ENCODE data around the gene SHB.

Gene SHB

GRCh38 chr9:37997636-37998374, 71.2 kb downstream of the SHB start:
- Histone ChIP-seq H3K4me1 (ENCODE audit: insufficient read depth, low read length) (peaks cover 6% of the 10 kb centered on the region; the same call in 1 of the 2 replicates), H3K36me3 (ENCODE audit: insufficient read depth, low read length) (0 out of 2 replicates have a peak, but pooled peaks cover 2% of the 10 kb centered on the region), H3K9ac (ENCODE audit: low read depth, low read length) (no peak overlapping the region), H3K9me3 (ENCODE audit: control insufficient read depth, insufficient read depth, low read length) (no peaks in the 10 kb centered on the region)

- 0 out of 2 replicates have a peak, but pooled peaks cover 4% of the 10 kb centered on the region for H3K36me3 ChIP-seq (ENCODE audit: insufficient read depth, low read length)
Measured at GRCh38 chr9:37996819-37997217, 72.2 kb downstream of the SHB start.

GRCh38 chr9:37995961-37996818, 72.8 kb downstream of the SHB start:
- H3K36me3 ChIP-seq (ENCODE audit: insufficient read depth, low read length): 0 out of 2 replicates have a peak, but pooled peaks cover 4% of the 10 kb centered on the region
- no peaks in the 10 kb centered on the region for H3K9me3 ChIP-seq (ENCODE audit: control insufficient read depth, insufficient read depth, low read length)
- no peak overlapping the region for H3K9ac ChIP-seq (ENCODE audit: low read depth, low read length)
- H3K4me1 ChIP-seq (ENCODE audit: insufficient read depth, low read length): peaks cover 6% of the 10 kb centered on the region; the same call in 1 of the 2 replicates

More at GRCh38 chr9:37996819-37997217, 72.2 kb downstream of the SHB start:
- Histone ChIP-seq H3K9me3 (ENCODE audit: control insufficient read depth, insufficient read depth, low read length) (no peaks in the 10 kb centered on the region), H3K4me1 (ENCODE audit: insufficient read depth, low read length) (peaks cover 6% of the 10 kb centered on the region; the same call in 1 of the 2 replicates), H3K9ac (ENCODE audit: low read depth, low read length) (no peak overlapping the region)

- no peaks in the 10 kb centered on the region for H3K9me3 ChIP-seq (ENCODE audit: control insufficient read depth, insufficient read depth, low read length)
- H3K36me3 ChIP-seq (ENCODE audit: insufficient read depth, low read length): 0 out of 2 replicates have a peak, but pooled peaks cover 4% of the 10 kb centered on the region
- H3K9ac ChIP-seq (ENCODE audit: low read depth, low read length): no peak overlapping the region
- H3K4me1 ChIP-seq (ENCODE audit: insufficient read depth, low read length): no peaks in the 10 kb centered on the region; the same call in 1 of the 2 replicates
Measured at GRCh38 chr9:37995348-37995737, 73.7 kb downstream of the SHB start.

GRCh38 chr9:37994639-37995347, 74.2 kb downstream of the SHB start:
- Histone ChIP-seq H3K9me3 (ENCODE audit: control insufficient read depth, insufficient read depth, low read length) (no peaks in the 10 kb centered on the region), H3K4me1 (ENCODE audit: insufficient read depth, low read length) (no peaks in the 10 kb centered on the region; the same call in 1 of the 2 replicates), H3K9ac (ENCODE audit: low read depth, low read length) (no peak overlapping the region)

GRCh38 chr9:37992924-37993349, 76.1 kb downstream of the SHB start:
- Histone ChIP-seq H3K4me1 (ENCODE audit: insufficient read depth, low read length) (no peaks in the 10 kb centered on the region), H3K36me3 (ENCODE audit: insufficient read depth, low read length) (0 out of 2 replicates have a peak, but pooled peaks cover 4% of the 10 kb centered on the region), H3K9me3 (ENCODE audit: control insufficient read depth, insufficient read depth, low read length) (no peaks in the 10 kb centered on the region), H3K9ac (ENCODE audit: low read depth, low read length) (no peak overlapping the region)

More at GRCh38 chr9:37994639-37995347, 74.2 kb downstream of the SHB start:
- 0 out of 2 replicates have a peak, but pooled peaks cover 4% of the 10 kb centered on the region for H3K36me3 ChIP-seq (ENCODE audit: insufficient read depth, low read length)

GRCh38 chr9:37990404-37991015, 78.5 kb downstream of the SHB start:
- Histone ChIP-seq H3K9me3 (ENCODE audit: control insufficient read depth, insufficient read depth, low read length) (no peaks in the 10 kb centered on the region), H3K9ac (ENCODE audit: low read depth, low read length) (no peak overlapping the region), H3K4me1 (ENCODE audit: insufficient read depth, low read length) (no peaks in the 10 kb centered on the region; the same call in 1 of the 2 replicates), H3K36me3 (ENCODE audit: insufficient read depth, low read length) (0 out of 2 replicates have a peak, but pooled peaks cover 4% of the 10 kb centered on the region)

GRCh38 chr9:37989701-37990100, 79.3 kb downstream of the SHB start:
- no peaks in the 10 kb centered on the region for H3K9me3 ChIP-seq (ENCODE audit: control insufficient read depth, insufficient read depth, low read length)
- no peaks in the 10 kb centered on the region; the same call in 1 of the 2 replicates for H3K4me1 ChIP-seq (ENCODE audit: insufficient read depth, low read length)
- 0 out of 2 replicates have a peak, but pooled peaks cover 4% of the 10 kb centered on the region for H3K36me3 ChIP-seq (ENCODE audit: insufficient read depth, low read length)
- H3K9ac ChIP-seq (ENCODE audit: low read depth, low read length): no peak overlapping the region

- 0 out of 2 replicates have a peak, but pooled peaks cover 4% of the 10 kb centered on the region for H3K36me3 ChIP-seq (ENCODE audit: insufficient read depth, low read length)
- H3K9ac ChIP-seq (ENCODE audit: low read depth, low read length): no peak overlapping the region
- no peaks in the 10 kb centered on the region; the same call in 1 of the 2 replicates for H3K4me1 ChIP-seq (ENCODE audit: insufficient read depth, low read length)
- H3K9me3 ChIP-seq (ENCODE audit: control insufficient read depth, insufficient read depth, low read length): no peaks in the 10 kb centered on the region
Measured at GRCh38 chr9:37988602-37989001, 80.4 kb downstream of the SHB start.

GRCh38 chr9:37988041-37988440, 81.0 kb downstream of the SHB start:
- Histone ChIP-seq H3K9me3 (ENCODE audit: control insufficient read depth, insufficient read depth, low read length) (no peaks in the 10 kb centered on the region), H3K4me1 (ENCODE audit: insufficient read depth, low read length) (no peaks in the 10 kb centered on the region; the same call in 1 of the 2 replicates), H3K9ac (ENCODE audit: low read depth, low read length) (no peak overlapping the region), H3K36me3 (ENCODE audit: insufficient read depth, low read length) (0 out of 2 replicates have a peak, but pooled peaks cover 4% of the 10 kb centered on the region)

- Histone ChIP-seq H3K9me3 (ENCODE audit: control insufficient read depth, insufficient read depth, low read length) (no peaks in the 10 kb centered on the region), H3K4me1 (ENCODE audit: insufficient read depth, low read length) (no peaks in the 10 kb centered on the region; the same call in 1 of the 2 replicates), H3K36me3 (ENCODE audit: insufficient read depth, low read length) (no peaks in the 10 kb centered on the region), H3K9ac (ENCODE audit: low read depth, low read length) (no peak overlapping the region)
Measured at GRCh38 chr9:37987467-37987981, 81.5 kb downstream of the SHB start.

GRCh38 chr9:37986771-37987258, 82.2 kb downstream of the SHB start:
- Histone ChIP-seq H3K9me3 (ENCODE audit: control insufficient read depth, insufficient read depth, low read length) (no peaks in the 10 kb centered on the region), H3K36me3 (ENCODE audit: insufficient read depth, low read length) (no peaks in the 10 kb centered on the region), H3K4me1 (ENCODE audit: insufficient read depth, low read length) (no peaks in the 10 kb centered on the region; the same call in 1 of the 2 replicates), H3K9ac (ENCODE audit: low read depth, low read length) (no peak overlapping the region)

GRCh38 chr9:37986001-37986400, 83.0 kb downstream of the SHB start:
- Histone ChIP-seq H3K9ac (ENCODE audit: low read depth, low read length) (no peak overlapping the region), H3K36me3 (ENCODE audit: insufficient read depth, low read length) (no peaks in the 10 kb centered on the region), H3K9me3 (ENCODE audit: control insufficient read depth, insufficient read depth, low read length) (no peaks in the 10 kb centered on the region), H3K4me1 (ENCODE audit: insufficient read depth, low read length) (no peaks in the 10 kb centered on the region; the same call in 1 of the 2 replicates)

Data from ES-I3 (cell line).